NT2/D1 (cell line): ENCODE results near the gene POLR2H.

Source experiments
- DNase-seq: peaks from one replicate; pipeline ENCODE4 v3.0.0-alpha.2; 2011; ENCODE audit warnings: low read depth, low spot score
- H3K27me3 ChIP-seq: 2 replicates; pipeline ENCODE4 v1.6.0; 2011; ENCODE audit warnings: mild to moderate bottlenecking; ENCODE audit not compliant: insufficient read length, insufficient read depth
- H3K36me3 ChIP-seq: 2 replicates; pipeline ENCODE4 v1.6.1; 2011; ENCODE audit warnings: mild to moderate bottlenecking, low read length, mixed read lengths; ENCODE audit not compliant: insufficient read depth, insufficient read length
- H3K4me1 ChIP-seq: 2 replicates; pipeline ENCODE4 v1.5.1; 2011; ENCODE audit not compliant: insufficient read depth, insufficient read length
- H3K4me3 ChIP-seq: 2 replicates; pipeline ENCODE4 v1.5.1; 2011; ENCODE audit warnings: low read depth; ENCODE audit not compliant: insufficient read length
- H3K9ac ChIP-seq: 2 replicates; pipeline ENCODE4 v1.6.0; 2011; ENCODE audit warnings: low read depth; ENCODE audit not compliant: insufficient read length
- H3K9me3 ChIP-seq: 2 replicates; pipeline ENCODE4 v1.5.1; 2011; ENCODE audit warnings: mild to moderate bottlenecking, low read length; ENCODE audit not compliant: insufficient read depth
- SUZ12 ChIP-seq: IDR thresholded peaks from 2 replicates; pipeline ENCODE4 v1.6.1; 2011; ENCODE audit not compliant: insufficient read length, insufficient read depth; ENCODE audit errors: extremely low read depth
- YY1 ChIP-seq: IDR thresholded peaks from 2 replicates; pipeline ENCODE4 v1.6.1; 2011; ENCODE audit not compliant: insufficient read length, insufficient read depth
- ZNF274 ChIP-seq: IDR thresholded peaks from 2 replicates; pipeline ENCODE4 v1.6.1; 2011; ENCODE audit warnings: mild to moderate bottlenecking, low read depth, low read length

Gene POLR2H

DNA sequence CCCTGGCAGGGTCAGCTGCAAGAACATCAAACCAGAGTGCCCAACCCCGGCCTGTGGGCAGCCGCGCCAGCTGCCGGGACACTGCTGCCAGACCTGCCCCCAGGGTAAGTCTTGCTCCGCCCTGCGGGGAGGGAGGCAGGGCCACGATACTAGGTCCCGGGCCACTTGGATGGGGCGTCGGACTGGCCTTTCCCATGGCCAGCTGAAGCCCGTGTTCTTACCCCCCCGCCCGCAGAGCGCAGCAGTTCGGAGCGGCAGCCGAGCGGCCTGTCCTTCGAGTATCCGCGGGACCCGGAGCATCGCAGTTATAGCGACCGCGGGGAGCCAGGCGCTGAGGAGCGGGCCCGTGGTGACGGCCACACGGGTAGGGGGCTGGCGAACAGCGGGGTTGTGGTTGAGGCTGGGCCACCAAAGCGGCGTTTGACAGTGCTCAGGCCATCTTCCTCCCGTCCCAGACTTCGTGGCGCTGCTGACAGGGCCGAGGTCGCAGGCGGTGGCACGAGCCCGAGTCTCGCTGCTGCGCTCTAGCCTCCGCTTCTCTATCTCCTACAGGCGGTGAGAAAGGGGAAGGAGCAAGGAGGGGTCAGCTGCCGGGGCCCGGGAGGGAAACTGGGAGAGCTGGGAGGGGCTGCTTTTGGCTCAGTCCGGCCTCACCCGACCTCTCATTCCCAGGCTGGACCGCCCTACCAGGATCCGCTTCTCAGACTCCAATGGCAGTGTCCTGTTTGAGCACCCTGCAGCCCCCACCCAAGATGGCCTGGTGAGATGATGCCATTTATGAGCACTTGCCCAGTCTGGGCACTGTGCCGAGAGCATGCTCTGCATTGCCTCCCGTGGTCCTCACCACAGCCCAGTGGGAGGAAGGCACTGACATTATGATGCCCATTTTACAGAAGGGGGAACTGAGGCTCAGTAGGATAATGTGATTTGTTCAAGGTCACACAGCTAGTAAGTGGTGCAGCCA lies 20.0 kb downstream of the POLR2H start:
- Histone ChIP-seq H3K27me3 (peaks cover 41% of the 10 kb centered on the region), H3K9me3 (no peaks in the 10 kb centered on the region), H3K9ac (peak overlapping the region; percentile 77), H3K4me1 (peaks cover 23% of the 10 kb centered on the region), H3K36me3 (no peaks in the 10 kb centered on the region), H3K4me3 (peak overlapping the region; percentile 63)
- no peak for DNase-seq
- TF ChIP-seq SUZ12: peak; percentile 36
- no peak for TF ChIP-seq ZNF274
- TF ChIP-seq YY1: no peak

DNA sequence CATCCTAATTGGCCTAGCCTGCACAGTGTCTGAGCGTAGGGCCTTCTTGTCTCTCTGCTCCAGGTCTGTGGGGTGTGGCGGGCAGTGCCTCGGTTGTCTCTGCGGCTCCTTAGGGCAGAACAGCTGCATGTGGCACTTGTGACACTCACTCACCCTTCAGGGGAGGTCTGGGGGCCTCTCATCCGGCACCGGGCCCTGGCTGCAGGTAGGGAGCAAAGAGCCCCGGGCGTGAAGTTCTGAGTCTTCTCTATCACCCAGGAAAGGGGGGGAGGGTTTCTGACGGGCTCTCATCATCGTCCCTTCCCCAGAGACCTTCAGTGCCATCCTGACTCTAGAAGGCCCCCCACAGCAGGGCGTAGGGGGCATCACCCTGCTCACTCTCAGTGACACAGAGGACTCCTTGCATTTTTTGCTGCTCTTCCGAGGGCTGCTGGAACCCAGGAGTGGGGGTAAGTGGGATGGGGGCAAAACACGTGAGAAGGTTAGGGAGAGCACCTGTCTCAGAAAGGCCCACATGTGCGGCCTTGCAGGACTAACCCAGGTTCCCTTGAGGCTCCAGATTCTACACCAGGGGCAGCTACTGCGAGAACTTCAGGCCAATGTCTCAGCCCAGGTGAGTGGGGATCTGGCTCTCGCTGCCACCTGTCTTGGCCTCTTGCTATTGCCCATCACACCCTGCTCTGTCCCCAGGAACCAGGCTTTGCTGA lies 21.0 kb downstream of the POLR2H start:
- Histone ChIP-seq H3K27me3 (peaks cover 41% of the 10 kb centered on the region), H3K36me3 (no peaks in the 10 kb centered on the region), H3K9me3 (no peaks in the 10 kb centered on the region), H3K4me1 (peaks cover 18% of the 10 kb centered on the region), H3K4me3 (no peak overlapping the region), H3K9ac (no peak overlapping the region)
- TF ChIP-seq SUZ12 (no peak), YY1 (no peak), ZNF274 (no peak)
- DNase-seq: no peak

DNA sequence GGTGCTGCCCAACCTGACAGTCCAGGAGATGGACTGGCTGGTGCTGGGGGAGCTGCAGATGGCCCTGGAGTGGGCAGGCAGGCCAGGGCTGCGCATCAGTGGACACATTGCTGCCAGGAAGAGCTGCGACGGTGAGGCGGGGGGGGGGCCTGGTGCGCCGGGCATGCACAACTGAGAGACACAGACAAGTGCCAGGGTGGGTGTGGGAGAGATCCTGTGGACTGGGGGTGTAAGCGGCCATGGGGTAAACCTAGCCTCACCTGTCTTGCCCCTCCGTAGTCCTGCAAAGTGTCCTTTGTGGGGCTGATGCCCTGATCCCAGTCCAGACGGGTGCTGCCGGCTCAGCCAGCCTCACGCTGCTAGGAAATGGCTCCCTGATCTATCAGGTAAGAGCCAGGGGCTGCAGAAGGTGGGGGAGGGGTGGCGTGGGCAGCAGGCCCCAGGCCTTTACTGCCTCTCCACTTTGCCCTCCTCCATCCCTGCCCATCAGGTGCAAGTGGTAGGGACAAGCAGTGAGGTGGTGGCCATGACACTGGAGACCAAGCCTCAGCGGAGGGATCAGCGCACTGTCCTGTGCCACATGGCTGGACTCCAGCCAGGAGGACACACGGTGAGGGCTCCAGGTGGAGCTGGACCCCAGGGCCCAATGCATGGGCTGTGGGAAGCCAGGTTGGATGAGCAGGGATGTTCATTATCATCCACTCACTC lies 21.7 kb downstream of the POLR2H start:
- Histone ChIP-seq H3K9ac (no peak overlapping the region), H3K36me3 (no peaks in the 10 kb centered on the region), H3K27me3 (peaks cover 41% of the 10 kb centered on the region), H3K4me3 (no peak overlapping the region), H3K4me1 (peaks cover 16% of the 10 kb centered on the region), H3K9me3 (no peaks in the 10 kb centered on the region)
- DNase-seq: no peak
- TF ChIP-seq YY1: no peak
- no peak for TF ChIP-seq ZNF274
- TF ChIP-seq SUZ12: no peak

DNA sequence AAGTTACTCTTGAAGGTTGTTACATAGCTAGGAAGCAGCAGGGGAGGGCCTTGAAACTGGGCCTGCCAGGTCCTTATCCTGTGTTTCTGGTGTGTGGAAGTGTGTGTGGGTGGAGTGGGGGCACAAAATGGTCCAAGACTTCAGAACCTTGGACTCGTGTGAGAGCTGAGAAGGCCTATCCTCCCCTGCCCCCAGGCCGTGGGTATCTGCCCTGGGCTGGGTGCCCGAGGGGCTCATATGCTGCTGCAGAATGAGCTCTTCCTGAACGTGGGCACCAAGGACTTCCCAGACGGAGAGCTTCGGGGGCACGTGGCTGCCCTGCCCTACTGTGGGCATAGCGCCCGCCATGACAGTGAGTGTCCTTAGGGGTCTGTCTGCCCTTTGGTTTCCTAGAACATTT lies 22.8 kb downstream of the POLR2H start:
- no peak for DNase-seq
- Histone ChIP-seq H3K27me3 (peaks cover 30% of the 10 kb centered on the region), H3K4me3 (no peak overlapping the region), H3K9ac (no peak overlapping the region), H3K4me1 (peaks cover 5% of the 10 kb centered on the region), H3K36me3 (no peaks in the 10 kb centered on the region), H3K9me3 (no peaks in the 10 kb centered on the region)
- TF ChIP-seq SUZ12 (no peak), YY1 (no peak), ZNF274 (no peak)

DNA sequence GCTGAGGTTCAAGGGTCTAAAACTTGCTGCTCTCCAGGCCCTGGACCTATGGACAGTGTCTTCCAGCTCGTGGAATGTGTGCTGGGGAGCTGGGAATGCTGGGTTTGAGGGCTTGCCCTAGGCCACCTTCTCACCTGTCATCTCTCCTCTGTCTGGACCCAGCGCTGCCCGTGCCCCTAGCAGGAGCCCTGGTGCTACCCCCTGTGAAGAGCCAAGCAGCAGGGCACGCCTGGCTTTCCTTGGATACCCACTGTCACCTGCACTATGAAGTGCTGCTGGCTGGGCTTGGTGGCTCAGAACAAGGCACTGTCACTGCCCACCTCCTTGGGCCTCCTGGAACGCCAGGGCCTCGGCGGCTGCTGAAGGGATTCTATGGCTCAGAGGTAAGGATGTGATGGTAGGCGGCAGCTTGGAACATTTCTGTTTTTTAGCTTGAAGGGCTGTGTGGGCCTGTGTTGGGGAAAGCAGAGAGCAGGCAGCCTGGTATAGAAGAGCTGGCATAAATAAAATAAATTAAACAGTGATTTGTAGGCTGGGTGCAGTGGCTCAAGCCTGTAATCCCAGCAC lies 23.4 kb downstream of the POLR2H start:
- TF ChIP-seq ZNF274: no peak
- TF ChIP-seq SUZ12: no peak
- TF ChIP-seq YY1: no peak
- Histone ChIP-seq H3K4me3 (no peak overlapping the region), H3K9me3 (no peaks in the 10 kb centered on the region), H3K27me3 (peaks cover 28% of the 10 kb centered on the region), H3K36me3 (no peaks in the 10 kb centered on the region), H3K4me1 (peaks cover 7% of the 10 kb centered on the region), H3K9ac (no peak overlapping the region)
- no peak for DNase-seq

DNA sequence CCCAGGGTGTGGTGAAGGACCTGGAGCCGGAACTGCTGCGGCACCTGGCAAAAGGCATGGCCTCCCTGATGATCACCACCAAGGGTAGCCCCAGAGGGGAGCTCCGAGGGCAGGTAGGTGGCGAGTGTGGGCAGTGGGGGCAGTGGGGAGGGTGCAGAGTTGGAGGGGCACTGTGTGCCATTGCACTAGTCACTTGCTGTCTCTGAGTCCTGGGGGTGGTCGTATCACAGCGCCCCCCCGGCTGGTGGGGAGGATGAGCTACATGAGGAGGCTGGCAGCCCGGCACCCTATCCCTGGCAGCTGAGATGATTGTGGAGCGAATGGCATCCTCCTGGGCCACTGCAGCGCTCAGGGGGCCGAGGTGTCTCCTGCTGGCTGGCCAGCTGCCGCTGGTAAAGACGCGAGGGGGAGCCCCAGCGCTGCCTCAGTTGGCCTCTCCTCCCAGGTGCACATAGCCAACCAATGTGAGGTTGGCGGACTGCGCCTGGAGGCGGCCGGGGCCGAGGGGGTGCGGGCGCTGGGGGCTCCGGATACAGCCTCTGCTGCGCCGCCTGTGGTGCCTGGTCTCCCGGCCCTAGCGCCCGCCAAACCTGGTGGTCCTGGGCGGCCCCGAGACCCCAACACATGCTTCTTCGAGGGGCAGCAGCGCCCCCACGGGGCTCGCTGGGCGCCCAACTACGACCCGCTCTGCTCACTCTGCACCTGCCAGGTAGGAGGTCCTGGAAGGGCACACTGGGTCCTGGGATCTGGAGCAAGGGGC lies 24.7 kb downstream of the POLR2H start:
- no peak for DNase-seq
- Histone ChIP-seq H3K4me1 (peaks cover 4% of the 10 kb centered on the region), H3K9ac (no peak overlapping the region), H3K4me3 (no peak overlapping the region), H3K27me3 (peaks cover 20% of the 10 kb centered on the region), H3K36me3 (no peaks in the 10 kb centered on the region), H3K9me3 (no peaks in the 10 kb centered on the region)
- TF ChIP-seq YY1 (no peak), ZNF274 (no peak), SUZ12 (no peak)
